Measurements from ENCODE around the gene CUBN.

CUBN gene

GRCh38 chr10:16950656-16951601, 178.7 kb downstream of the CUBN start:
- no peak for DNase-seq (ENCODE audit: low spot score)

GRCh38 chr10:16949816-16950215, 179.8 kb downstream of the CUBN start:
- no peak for DNase-seq (ENCODE audit: low spot score)

GRCh38 chr10:16948361-16948760, 181.2 kb downstream of the CUBN start:
- no peak for DNase-seq (ENCODE audit: low spot score)

- DNase-seq (ENCODE audit: low spot score), result no peak
These were observed 182.5 kb downstream of the CUBN start for GRCh38 chr10:16947069-16947468.

- DNase-seq (ENCODE audit: low spot score), result no peak
These were observed 184.0 kb downstream of the CUBN start for GRCh38 chr10:16945593-16945992.

- DNase-seq (ENCODE audit: low spot score), result no peak
These were observed 184.6 kb downstream of the CUBN start for GRCh38 chr10:16944986-16945385.

GRCh38 chr10:16944402-16944801, 185.2 kb downstream of the CUBN start:
- no peak for DNase-seq (ENCODE audit: low spot score)

GRCh38 chr10:16943295-16944285, 186.0 kb downstream of the CUBN start:
- DNase-seq (ENCODE audit: low spot score), result no peak

GRCh38 chr10:16942381-16943078, 187.1 kb downstream of the CUBN start:
- no peak for DNase-seq (ENCODE audit: low spot score)

GRCh38 chr10:16941870-16942269, 187.7 kb downstream of the CUBN start:
- no peak for DNase-seq (ENCODE audit: low spot score)

GRCh38 chr10:16941067-16941466, 188.5 kb downstream of the CUBN start:
- no peak for DNase-seq (ENCODE audit: low spot score)

GRCh38 chr10:16938952-16939351, 190.7 kb downstream of the CUBN start:
- no peak for DNase-seq (ENCODE audit: low spot score)

- no peak for DNase-seq (ENCODE audit: low spot score)
These were observed 195.2 kb downstream of the CUBN start for GRCh38 chr10:16934461-16934860.

- no peak for DNase-seq (ENCODE audit: low spot score)
These were observed 195.8 kb downstream of the CUBN start for GRCh38 chr10:16933783-16934182.

GRCh38 chr10:16931930-16932329, 197.7 kb downstream of the CUBN start:
- no peak for DNase-seq (ENCODE audit: low spot score)

- DNase-seq (ENCODE audit: low spot score), result no peak
These were observed 199.1 kb downstream of the CUBN start for GRCh38 chr10:16930540-16930939.

- no peak for DNase-seq (ENCODE audit: low spot score)
These were observed 200.5 kb downstream of the CUBN start for GRCh38 chr10:16929069-16929468.

GRCh38 chr10:16927546-16927945, 202.1 kb downstream of the CUBN start:
- no peak for DNase-seq (ENCODE audit: low spot score)

GRCh38 chr10:16923726-16924125, 205.9 kb downstream of the CUBN start:
- DNase-seq (ENCODE audit: low spot score), result no peak

GRCh38 chr10:16923309-16923708, 206.3 kb downstream of the CUBN start:
- DNase-seq (ENCODE audit: low spot score), result no peak

- DNase-seq (ENCODE audit: low spot score), result no peak
These were observed 210.3 kb downstream of the CUBN start for GRCh38 chr10:16919121-16919982.

All from hematopoietic multipotent progenitor cell treated with erythropoietin and hydrocortisone succinate and interleukin-3 and kit ligand, for 15 days (in vitro differentiated cells).